Mesenchymal stem cell (in vitro differentiated cells and primary cell): ENCODE measurements around the gene ATG5.
"Not testable (repeated sequence)": the region's sequence is repeated elsewhere in the genome, so short reads cannot be mapped to it uniquely, and the experiment has no call there.

Source experiments
- DNase-seq: peaks from one replicate; pipeline ENCODE4 v3.0.0-alpha.2; 2013
- H2AFZ ChIP-seq: one replicate; pipeline ENCODE4 v1.6.1; 2013; ENCODE audit warnings: low read depth, mild to moderate bottlenecking, control low read depth, inconsistent platforms, low read length, moderate library complexity
- H2AK5ac ChIP-seq: 2 replicates; pipeline ENCODE4 v1.6.1; 2013; ENCODE audit warnings: low read length, moderate library complexity, mild to moderate bottlenecking, inconsistent platforms; ENCODE audit not compliant: severe bottlenecking
- H2BK120ac ChIP-seq: one replicate; pipeline ENCODE4 v1.6.1; 2013; ENCODE audit warnings: low read depth, mild to moderate bottlenecking, inconsistent platforms, low read length, moderate library complexity
- H2BK12ac ChIP-seq, 2 experiments: one replicate each; pipeline ENCODE4 v1.6.1; 2013; ENCODE audit warnings: inconsistent platforms in 2 of 2, low read length in 2 of 2, mild to moderate bottlenecking in 2 of 2, moderate library complexity in 2 of 2, control low read depth in 1 of 2
- H2BK15ac ChIP-seq: one replicate; pipeline ENCODE4 v1.6.1; 2013; ENCODE audit warnings: mild to moderate bottlenecking, low read depth, inconsistent platforms; ENCODE audit not compliant: poor library complexity, severe bottlenecking
- H2BK5ac ChIP-seq: 2 replicates; pipeline ENCODE4 v1.6.1; 2013; ENCODE audit warnings: low read depth, mild to moderate bottlenecking, low read length, control low read depth, inconsistent platforms; ENCODE audit not compliant: poor library complexity, severe bottlenecking
- H3K14ac ChIP-seq, 2 experiments: one replicate each; pipeline ENCODE4 v1.6.1; 2013; ENCODE audit warnings: inconsistent platforms in 2 of 2, low read length in 2 of 2, control low read depth in 1 of 2, mild to moderate bottlenecking in 1 of 2, moderate library complexity in 1 of 2
- H3K18ac ChIP-seq, 2 experiments: one replicate each; pipeline ENCODE4 v1.6.1; 2013; ENCODE audit warnings: inconsistent platforms in 2 of 2, low read length in 2 of 2, control low read depth in 1 of 2, low read depth in 1 of 2, mild to moderate bottlenecking in 1 of 2
- H3K23ac ChIP-seq, 2 experiments: one replicate each; pipeline ENCODE4 v1.6.1; 2013; ENCODE audit warnings: inconsistent platforms in 2 of 2, low read length in 2 of 2, mild to moderate bottlenecking in 2 of 2, moderate library complexity in 2 of 2, control low read depth in 1 of 2
- H3K27ac ChIP-seq: 2 replicates; pipeline ENCODE4 v1.5.1; 2013; ENCODE audit warnings: mild to moderate bottlenecking, moderate library complexity, low read length, control low read depth, inconsistent platforms; ENCODE audit not compliant: poor library complexity, severe bottlenecking
- H3K27me3 ChIP-seq, 2 experiments: 2 replicates each; pipeline versions ENCODE4 v1.6.1 to v1.7.0; 2013; ENCODE audit warnings: low read length in 2 of 2, mild to moderate bottlenecking in 2 of 2, moderate library complexity in 2 of 2, control low read depth in 1 of 2, inconsistent platforms in 1 of 2; ENCODE audit not compliant: control insufficient read depth in 1 of 2, insufficient read depth in 1 of 2
- H3K36me3 ChIP-seq, 2 experiments: 2 replicates each; pipeline versions ENCODE4 v1.6.1 to v1.7.0; 2013; ENCODE audit warnings: low read length in 2 of 2, control low read depth in 1 of 2, inconsistent platforms in 1 of 2, low read depth in 1 of 2, mild to moderate bottlenecking in 1 of 2; ENCODE audit not compliant: insufficient read depth in 2 of 2, control insufficient read depth in 1 of 2
- H3K4ac ChIP-seq, 2 experiments: one replicate each; pipeline ENCODE4 v1.6.1; 2013; ENCODE audit warnings: inconsistent platforms in 2 of 2, low read length in 2 of 2, mild to moderate bottlenecking in 2 of 2, moderate library complexity in 2 of 2, control low read depth in 1 of 2, low read depth in 1 of 2
- H3K4me1 ChIP-seq: 2 replicates; pipeline ENCODE4 v1.6.1; 2013; ENCODE audit warnings: low read depth, low read length, control low read depth; ENCODE audit not compliant: control insufficient read depth, insufficient read depth
- H3K4me2 ChIP-seq: 2 replicates; pipeline ENCODE4 v1.6.1; 2013; ENCODE audit warnings: low read length, mild to moderate bottlenecking, inconsistent platforms; ENCODE audit not compliant: poor library complexity, severe bottlenecking
- H3K4me3 ChIP-seq, 2 experiments: 2 replicates each; pipeline versions ENCODE4 v1.5.1 to v1.7.0; 2013; ENCODE audit warnings: low read length in 2 of 2, mild to moderate bottlenecking in 2 of 2, control low read depth in 1 of 2, low read depth in 1 of 2; ENCODE audit not compliant: insufficient read depth in 1 of 2
- H3K79me1 ChIP-seq: replicated peaks from 2 replicates; pipeline ENCODE4 v1.6.1; 2013; ENCODE audit warnings: mild to moderate bottlenecking, control low read depth, low read length, inconsistent platforms; ENCODE audit not compliant: poor library complexity, severe bottlenecking
- H3K9ac ChIP-seq: 2 replicates; pipeline ENCODE4 v1.7.0; 2013; ENCODE audit warnings: mild to moderate bottlenecking, low read length, moderate library complexity
- H3K9me3 ChIP-seq: 2 replicates; pipeline ENCODE4 v1.7.0; 2013; ENCODE audit warnings: mild to moderate bottlenecking, low read length; ENCODE audit not compliant: control insufficient read depth
- H4K8ac ChIP-seq: one replicate; pipeline ENCODE4 v1.6.1; 2013; ENCODE audit warnings: inconsistent platforms, mild to moderate bottlenecking, low read length, moderate library complexity
- H4K91ac ChIP-seq: one replicate; pipeline ENCODE4 v1.6.1; 2013; ENCODE audit warnings: mild to moderate bottlenecking, low read length, inconsistent platforms
- WGBS: methylation state at CpG from one replicate; pipeline ENCODE4 v1.1.7; 2013; ENCODE audit warnings: mixed read lengths; 5-methylcytosine and 5-hydroxymethylcytosine counted together

Gene ATG5

GRCh38 chr6:106272287-106272686 is 53.3 kb downstream of the ATG5 start:
- Histone ChIP-seq H3K36me3 (peaks cover 7 to 10% of the 10 kb centered on the region in 2 experiments), H3K27ac (no peak overlapping the region), H3K4ac (no peak overlapping the region), H2AFZ (no peak overlapping the region), H3K14ac (no peak overlapping the region), H2AK5ac (no peak overlapping the region), H3K4me2 (no peak overlapping the region), H3K4me3 (no peak overlapping the region), H3K27me3 (no peaks in the 10 kb centered on the region), H3K4me1 (no peaks in the 10 kb centered on the region), H3K79me1 (peaks cover 12% of the 10 kb centered on the region), H4K91ac (no peak overlapping the region), H3K23ac (no peak overlapping the region), H2BK5ac (no peak overlapping the region), H3K18ac (no peak overlapping the region), H2BK12ac (no peak overlapping the region), H4K8ac (no peak overlapping the region), H2BK120ac (no peak overlapping the region), H2BK15ac (no peak overlapping the region), H3K9me3 (peaks cover 3% of the 10 kb centered on the region), H3K9ac (no peak overlapping the region)
- no peak for DNase-seq
- WGBS: 99% methylated on average over 4 of the region's 4 CpGs

GRCh38 chr6:106270414-106270813 is 55.1 kb downstream of the ATG5 start:
- Histone ChIP-seq H3K9me3 (peaks cover 11% of the 10 kb centered on the region), H2AFZ (no peak overlapping the region), H3K36me3 (peaks cover 0 to 10% of the 10 kb centered on the region in 2 experiments), H2AK5ac (no peak overlapping the region), H4K91ac (no peak overlapping the region), H3K4me2 (no peak overlapping the region), H3K23ac (no peak overlapping the region), H2BK120ac (no peak overlapping the region), H3K14ac (no peak overlapping the region), H3K27ac (no peak overlapping the region), H2BK12ac (no peak overlapping the region), H3K4me3 (no peak overlapping the region), H3K18ac (no peak overlapping the region), H3K79me1 (peaks cover 14% of the 10 kb centered on the region), H3K4ac (no peak overlapping the region), H2BK5ac (no peak overlapping the region), H4K8ac (no peak overlapping the region), H3K27me3 (no peaks in the 10 kb centered on the region), H3K9ac (no peak overlapping the region), H3K4me1 (no peaks in the 10 kb centered on the region), H2BK15ac (no peak overlapping the region)
- no peak for DNase-seq
- 93% methylated on average over 1 of the region's 2 CpGs for WGBS

GRCh38 chr6:106269268-106269919 is 56.2 kb downstream of the ATG5 start:
- not testable (repeated sequence) for H2BK5ac ChIP-seq, H3K27me3 ChIP-seq, H4K91ac ChIP-seq, H3K4me1 ChIP-seq, H2BK120ac ChIP-seq, H2BK15ac ChIP-seq, H3K4me3 ChIP-seq, H3K4me2 ChIP-seq, H2AK5ac ChIP-seq, H3K27ac ChIP-seq, H3K9ac ChIP-seq, H3K4ac ChIP-seq, H2AFZ ChIP-seq, H3K14ac ChIP-seq, H2BK12ac ChIP-seq, H3K36me3 ChIP-seq, H4K8ac ChIP-seq, H3K23ac ChIP-seq, DNase-seq
- Histone ChIP-seq H3K18ac (peak overlapping the region in 1 of 2 experiments; percentile 30), H3K9me3 (peaks cover 15% of the 10 kb centered on the region), H3K79me1 (peaks cover 14% of the 10 kb centered on the region)
- 99% methylated on average over 43 of the region's 43 CpGs for WGBS

- H3K23ac ChIP-seq, H3K4ac ChIP-seq, H3K14ac ChIP-seq, H4K8ac ChIP-seq, H3K9ac ChIP-seq, H2BK120ac ChIP-seq, H3K4me2 ChIP-seq, H2AK5ac ChIP-seq, DNase-seq, H2BK12ac ChIP-seq, H3K4me1 ChIP-seq, H3K4me3 ChIP-seq, H2AFZ ChIP-seq, H2BK5ac ChIP-seq, H3K27me3 ChIP-seq, H2BK15ac ChIP-seq, H4K91ac ChIP-seq, H3K18ac ChIP-seq, H3K27ac ChIP-seq: not testable (repeated sequence)
- Histone ChIP-seq H3K79me1 (peaks cover 14% of the 10 kb centered on the region), H3K36me3 (peaks cover 0 to 10% of the 10 kb centered on the region in 2 experiments), H3K9me3 (peaks cover 15% of the 10 kb centered on the region)
- 94% methylated on average over 4 of the region's 4 CpGs for WGBS
Observed at GRCh38 chr6:106268500-106268899, 57.1 kb downstream of the ATG5 start.
